SH-SY5Y (cell line): Measurements from ENCODE around the gene PRSS12.

Experiments
- GATA2 ChIP-seq: IDR thresholded peaks from 2 replicates; pipeline ENCODE4 v1.6.1; 2011; ENCODE audit warnings: mild to moderate bottlenecking, low read depth, low read length
- GATA3 ChIP-seq: IDR thresholded peaks from 2 replicates; pipeline ENCODE4 v1.6.1; 2011; ENCODE audit warnings: low read depth, mild to moderate bottlenecking, low read length, moderate library complexity

The PRSS12 gene

GRCh38 chr4:118369231-118369630, 16.4 kb upstream of the PRSS12 start:
- TF ChIP-seq GATA2 (no peak), GATA3 (no peak)

- TF ChIP-seq GATA2 (no peak), GATA3 (no peak)
These were observed 15.1 kb upstream of the PRSS12 start for GRCh38 chr4:118367872-118368271.

GRCh38 chr4:118367361-118367760, 14.6 kb upstream of the PRSS12 start:
- TF ChIP-seq GATA2 (no peak), GATA3 (no peak)

GRCh38 chr4:118363166-118363565, 10.4 kb upstream of the PRSS12 start:
- no peak for TF ChIP-seq GATA3
- TF ChIP-seq GATA2 = no peak

GRCh38 chr4:118361192-118361591, 8.4 kb upstream of the PRSS12 start:
- TF ChIP-seq GATA2 = no peak

GRCh38 chr4:118360106-118360505, 7.3 kb upstream of the PRSS12 start:
- no peak for TF ChIP-seq GATA2
- TF ChIP-seq GATA3 = no peak

GRCh38 chr4:118357601-118358000, 4.8 kb upstream of the PRSS12 start:
- TF ChIP-seq GATA2 = no peak
- no peak for TF ChIP-seq GATA3

- TF ChIP-seq GATA3 = no peak
- TF ChIP-seq GATA2 = no peak
These were observed 3.9 kb upstream of the PRSS12 start for GRCh38 chr4:118356731-118357130.

- TF ChIP-seq GATA2 (no peak), GATA3 (no peak)
These were observed 3.3 kb upstream of the PRSS12 start for GRCh38 chr4:118356111-118356510.

- TF ChIP-seq GATA3 = no peak
- no peak for TF ChIP-seq GATA2
These were observed 2.1 kb upstream of the PRSS12 start for GRCh38 chr4:118354913-118355312.

- TF ChIP-seq GATA2 = no peak
- no peak for TF ChIP-seq GATA3
These were observed 779 bp upstream of the PRSS12 start for GRCh38 chr4:118353534-118354030.

- TF ChIP-seq GATA3 = no peak
- no peak for TF ChIP-seq GATA2
These were observed 664 bp downstream of the PRSS12 start for GRCh38 chr4:118351851-118352827.

GRCh38 chr4:118350961-118351360, 1.8 kb downstream of the PRSS12 start:
- TF ChIP-seq GATA2 (no peak), GATA3 (no peak)

- TF ChIP-seq GATA3 = no peak
- no peak for TF ChIP-seq GATA2
These were observed 3.9 kb downstream of the PRSS12 start for GRCh38 chr4:118348886-118349285.

GRCh38 chr4:118346495-118346894, 6.3 kb downstream of the PRSS12 start:
- TF ChIP-seq GATA2 (no peak), GATA3 (no peak)

- TF ChIP-seq GATA2 (no peak), GATA3 (no peak)
These were observed 7.0 kb downstream of the PRSS12 start for GRCh38 chr4:118345813-118346212.
